Muscle of back (tissue), 13 donors: ENCODE results near the gene IPO7. TPM values are rescaled to one million over a fixed set of nuclear protein-coding genes. Genes with fewer than 3 reads are reported as not detected.
"Not testable (repeated sequence)": the region's sequence is repeated elsewhere in the genome, so short reads cannot be mapped to it uniquely, and the experiment has no call there.

Source experiments
- DNase-seq, 3 donors: peaks; one replicate each; pipeline versions ENCODE4 v3.0.0 to v3.0.0-alpha.2; 2013
- long read RNA-seq, 9 donors: transcript quantifications; one replicate each; lab custom pipeline, GENCODE V29; 2026
- polyA plus RNA-seq, 10 donors: library from polyadenylated mRNA; unstranded; fragments of 120-200 nt; gene quantifications; one replicate each; pipeline ENCODE4 v1.2.1, GENCODE V29; 2013; ENCODE audit not compliant: insufficient read length in 10 of 10

The IPO7 gene
- polyA plus RNA-seq, result 100 to 1,000 TPM in 4 of 10 donors, 10 to 100 TPM in 6; 75.0 to 132 (median 95.4) TPM
- long read RNA-seq, donor 1, full-length matches to known transcripts, result 7 of 12 reads
- long read RNA-seq, donor 1, partial matches to known transcripts, result 5 of 12 reads
- long read RNA-seq, donor 1, other reads (novel, unspliced or antisense), result 0 of 12 reads
- long read RNA-seq, donor 2, full-length matches to known transcripts, result 13 of 13 reads
- long read RNA-seq, donor 2, partial matches to known transcripts, result 0 of 13 reads
- long read RNA-seq, donor 2, other reads (novel, unspliced or antisense), result 0 of 13 reads
- long read RNA-seq, donor 3, result 0 reads
- long read RNA-seq, donor 4, full-length matches to known transcripts, result 1 of 6 reads
- long read RNA-seq, donor 4, partial matches to known transcripts, result 5 of 6 reads
- long read RNA-seq, donor 4, other reads (novel, unspliced or antisense), result 0 of 6 reads
- long read RNA-seq, donor 5, full-length matches to known transcripts, result 9 of 9 reads
- long read RNA-seq, donor 5, partial matches to known transcripts, result 0 of 9 reads
- long read RNA-seq, donor 5, other reads (novel, unspliced or antisense), result 0 of 9 reads
- long read RNA-seq, donor 6, full-length matches to known transcripts, result 3 of 11 reads
- long read RNA-seq, donor 6, partial matches to known transcripts, result 8 of 11 reads
- long read RNA-seq, donor 6, other reads (novel, unspliced or antisense), result 0 of 11 reads
- long read RNA-seq, donor 7, full-length matches to known transcripts, result 5 of 10 reads
- long read RNA-seq, donor 7, partial matches to known transcripts, result 5 of 10 reads
- long read RNA-seq, donor 7, other reads (novel, unspliced or antisense), result 0 of 10 reads
- long read RNA-seq, donor 8, full-length matches to known transcripts, result 1 of 6 reads
- long read RNA-seq, donor 8, partial matches to known transcripts, result 5 of 6 reads
- long read RNA-seq, donor 8, other reads (novel, unspliced or antisense), result 0 of 6 reads
- long read RNA-seq, donor 9, full-length matches to known transcripts, result 1 of 1 reads
- long read RNA-seq, donor 9, partial matches to known transcripts, result 0 of 1 reads
- long read RNA-seq, donor 9, other reads (novel, unspliced or antisense), result 0 of 1 reads

- peak; percentile 91 to 96 (median 92) for DNase-seq
These were observed at the start of gene IPO7 for GRCh38 chr11:9384535-9385326. Gene IPO7, plus strand, starts transcription at chr11:9384652. Its CDS starts 112 bp downstream, at chr11:9384764.

- no peak for DNase-seq
These were observed 42.7 kb upstream of the IPO7 start for GRCh38 chr11:9341638-9342178.

- no peak for DNase-seq
These were observed 40.3 kb upstream of the IPO7 start for GRCh38 chr11:9344061-9344680.

GRCh38 chr11:9347100-9347499, 37.4 kb upstream of the IPO7 start:
- no peak for DNase-seq

- DNase-seq, result not testable (repeated sequence)
These were observed 36.7 kb upstream of the IPO7 start for GRCh38 chr11:9347779-9348178.

- no peak for DNase-seq
These were observed 33.1 kb upstream of the IPO7 start for GRCh38 chr11:9351321-9351881.

- DNase-seq, result no peak
These were observed 27.4 kb upstream of the IPO7 start for GRCh38 chr11:9357041-9357440.

- not testable (repeated sequence) for DNase-seq
These were observed 23.4 kb upstream of the IPO7 start for GRCh38 chr11:9360862-9361622.

- peak in 1 of 3 donors; percentile 13 for DNase-seq
These were observed 22.0 kb upstream of the IPO7 start for GRCh38 chr11:9362393-9362863.

GRCh38 chr11:9363954-9364912, 20.2 kb upstream of the IPO7 start:
- DNase-seq, result peak; percentile 94 to 97 (median 97)

GRCh38 chr11:9367551-9367950, 16.9 kb upstream of the IPO7 start:
- no peak for DNase-seq

- no peak for DNase-seq
These were observed 7.4 kb upstream of the IPO7 start for GRCh38 chr11:9377036-9377435.

- no peak for DNase-seq
These were observed 5.4 kb upstream of the IPO7 start for GRCh38 chr11:9379041-9379440.

- no peak for DNase-seq
These were observed 3.7 kb upstream of the IPO7 start for GRCh38 chr11:9380773-9381172.

GRCh38 chr11:9385327-9385899, 961 bp downstream of the IPO7 start:
- DNase-seq, result no peak

- no peak for DNase-seq
These were observed 1.6 kb downstream of the IPO7 start for GRCh38 chr11:9386086-9386485.

- no peak for DNase-seq
These were observed 2.4 kb downstream of the IPO7 start for GRCh38 chr11:9386901-9387300.

GRCh38 chr11:9396310-9396709, 11.9 kb downstream of the IPO7 start:
- DNase-seq, result no peak
